Adrenal gland (tissue), 12 donors: Measurements from ENCODE around the gene PTPRF. TPM values are rescaled to one million over a fixed set of nuclear protein-coding genes. Genes with fewer than 3 reads are reported as not detected.
"Not testable (repeated sequence)": the region's sequence is repeated elsewhere in the genome, so short reads cannot be mapped to it uniquely, and the experiment has no call there.

Source experiments
- DNase-seq, 7 donors: peaks; one replicate each; pipeline ENCODE4 v3.0.0-alpha.2; 2019 to 2020
- H3K27ac ChIP-seq, 5 donors: fragments of 200-600 bp; sonication (generic) in 4 of 5; 1 replicate in 3 of 5; 2 replicates in 2 of 5; pipeline versions ENCODE4 v1.5.1 to v1.8.0; 2016 to 2020; ENCODE audit warnings: mild to moderate bottlenecking in 1 of 5
- H3K27me3 ChIP-seq: fragments of 200-600 bp; 2 replicates; pipeline ENCODE4 v1.8.0; 2021
- H3K36me3 ChIP-seq, 2 donors: fragments of 200-600 bp; replicated peaks in 1 of 2; 1 replicate in 1 of 2; 2 replicates in 1 of 2; pipeline versions ENCODE4 v1.5.1 to v1.8.0; 2018 to 2022
- H3K4me1 ChIP-seq, 2 donors: fragments of 200-600 bp; replicated peaks in 1 of 2; 1 replicate in 1 of 2; 2 replicates in 1 of 2; pipeline versions ENCODE4 v1.5.1 to v1.8.0; 2018 to 2021
- H3K4me3 ChIP-seq, 4 donors: fragments of 200-600 bp; sonication (generic) in 3 of 4; one replicate each; pipeline ENCODE4 v1.5.1; 2016 to 2018
- H3K9me3 ChIP-seq, 3 donors: fragments of 200-600 bp; sonication (generic) in 1 of 3; replicated peaks in 1 of 3; 1 replicate in 2 of 3; 2 replicates in 1 of 3; pipeline versions ENCODE4 v1.5.1 to v1.8.0; 2016 to 2021
- CTCF ChIP-seq, 6 experiments: fragments of 450-650 bp in 4 of 6; fragments of 200-600 bp in 2 of 6; sonication (generic) in 1 of 6; IDR thresholded peaks; 1 replicate in 5 of 6; 2 replicates in 1 of 6; pipeline versions ENCODE4 v1.5.1 to v1.8.0; 2016 to 2021; ENCODE audit warnings: antibody characterized with exemption in 6 of 6, mild to moderate bottlenecking in 2 of 6, moderate library complexity in 1 of 6
- POLR2A ChIP-seq, 2 donors: fragments of 450-650 bp; IDR thresholded peaks; one replicate each; pipeline ENCODE4 v1.6.1; 2017; ENCODE audit warnings: antibody characterized with exemption in 2 of 2, mild to moderate bottlenecking in 2 of 2, moderate library complexity in 1 of 2
- WGBS, 4 donors: extraction: QIAGEN DNeasy Blood & Tissue Kit in 2 of 4; methylation state at CpG; one replicate each; pipeline versions ENCODE4 v1.1.5 to v1.1.7; 2013 to 2017; 5-methylcytosine and 5-hydroxymethylcytosine counted together
- intact Hi-C, 2 donors: fragments of 100-400 bp; cut with DNase I; formaldehyde crosslinking; loops; one replicate each; pipeline versions ENCODE4 v1.14.1 to v1.15.0; 2022 to 2023
- polyA plus RNA-seq, 3 donors: library from polyadenylated mRNA; stranded (reverse); fragments of 200-250 nt in 2 of 3; fragments of 350-450 nt in 1 of 3; fragmentation: Illumina TruSeq in 1 of 3; extraction: RNeasy Lipid Tissue Mini Kit (QIAGEN cat#74804) in 1 of 3; gene quantifications; one replicate each; pipeline ENCODE4 v1.2.3, GENCODE V29; 2013 to 2014
- total RNA-seq, 9 donors: library from RNA; depleted of rRNA in 4 of 9; stranded (reverse); fragments of >200 nt in 4 of 9; fragments of 120-200 nt in 1 of 9; fragmentation: NEBNext Ultra II Directional in 1 of 9; extraction: Animal tissue kit (Norgen Biotek cat#: 25700) in 1 of 9; gene quantifications; one replicate each; pipeline versions ENCODE4 v1.1.0 to v1.2.4, GENCODE V29; 2013 to 2023
- donor health status: healthy with polysubstance abuse.
- donor health status: Bipolar disorder and iron deficiency.
- donor health status: DM: yes; HTN: yes; CAD: no.
- donor health status: DM: no; HTN: no; CAD: no.
- donor health status: DM: no; HTN: no; CAD: no.
- donor health status: DM: yes; HTN: yes; CAD: no.

The PTPRF gene
- total and polyA plus RNA-seq, 12 donors, result 9.2 to 92.0 (median 30.1) TPM

- Histone ChIP-seq H3K4me1 (peaks cover 5 to 13% of the 10 kb centered on the region in 2 donors), H3K27ac (peak overlapping the region in 1 of 5 donors; percentile 1), H3K27me3 (no peaks in the 10 kb centered on the region), H3K9me3 (no peaks in the 10 kb centered on the region), H3K4me3 (no peak overlapping the region), H3K36me3 (no peaks in the 10 kb centered on the region)
- DNase-seq, result peak in 1 of 7 donors; percentile 49
- WGBS, 4 donors, result 89 to 91% (median 91%) methylated on average over 6 to 18 of the region's 18 CpGs
- intact Hi-C loops, result no loop called here
- no peak for TF ChIP-seq CTCF (IDR thresholded peaks at IDR 0.05)
- no peak for TF ChIP-seq POLR2A (IDR thresholded peaks at IDR 0.05)
These were observed 17.9 kb downstream of the PTPRF start for GRCh38 chr1:43548285-43549271.

DNA sequence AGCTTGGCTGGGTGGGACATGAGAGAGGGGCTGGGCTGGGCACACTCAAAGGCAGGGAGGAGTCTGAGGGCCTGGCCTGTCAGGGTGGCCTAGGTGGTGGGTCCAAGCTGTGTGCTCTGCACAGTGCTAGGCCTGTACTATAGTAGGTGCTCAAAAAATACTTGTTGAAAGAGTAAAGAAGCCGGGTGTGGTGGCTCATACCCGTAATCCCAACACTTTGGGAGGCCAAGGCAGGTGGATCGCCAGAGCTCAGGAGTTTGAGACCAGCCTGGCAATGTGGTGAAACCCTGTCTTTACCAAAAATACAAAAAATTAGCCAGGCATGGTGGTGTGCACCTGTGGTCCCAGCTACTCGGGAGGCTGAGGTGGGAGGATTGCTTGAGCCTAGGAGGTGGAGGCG is 18.7 kb downstream of the PTPRF start:
- not testable (repeated sequence) for H3K27ac ChIP-seq
- H3K4me1 ChIP-seq, result peaks cover 5 to 13% of the 10 kb centered on the region in 2 donors

DNA sequence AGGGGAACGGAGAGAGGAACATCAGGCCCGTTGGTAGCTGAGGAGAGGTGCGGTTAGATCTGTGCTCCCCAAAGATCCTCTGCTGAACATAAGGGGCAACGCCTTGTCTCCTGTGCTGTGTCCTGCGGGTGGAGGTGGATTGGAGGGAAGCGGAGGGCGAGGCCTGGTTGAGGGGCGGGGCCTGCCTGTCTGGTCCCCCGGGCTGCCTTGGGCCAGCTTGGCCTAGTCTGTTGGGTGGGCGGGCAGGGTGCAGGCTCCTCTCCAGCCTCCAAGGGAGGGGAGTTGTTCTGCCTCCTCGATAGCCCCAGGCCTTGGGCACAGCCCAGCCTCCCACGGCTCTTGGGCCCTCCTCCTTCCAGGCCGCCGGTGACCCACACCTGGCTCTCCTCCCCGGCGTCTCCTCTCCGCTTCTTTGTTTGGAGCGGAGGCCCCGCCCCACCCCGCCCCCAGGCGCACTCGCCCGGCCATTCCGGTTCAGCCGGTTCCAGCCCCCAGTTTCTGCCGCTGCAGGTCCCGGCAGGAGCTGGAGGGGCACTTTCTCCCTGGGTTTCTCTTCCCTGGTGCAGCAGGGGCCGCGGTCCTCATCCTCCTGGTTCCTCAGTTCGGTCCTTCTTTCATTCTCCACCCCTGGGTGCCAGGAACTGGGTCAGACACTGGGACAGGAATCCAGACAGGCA is 19.4 kb downstream of the PTPRF start:
- TF ChIP-seq POLR2A (IDR thresholded peaks at IDR 0.05), result no peak
- TF ChIP-seq CTCF (IDR thresholded peaks at IDR 0.05), result no peak
- no peaks in the 10 kb centered on the region for H3K9me3 ChIP-seq
- H3K27ac ChIP-seq, result peak overlapping the region in 2 of 5 donors; percentile 26 to 35
- peaks cover 5 to 13% of the 10 kb centered on the region in 2 donors for H3K4me1 ChIP-seq
- H3K4me3 ChIP-seq, result peak overlapping the region in 2 of 4 donors; percentile 31 to 34
- WGBS, 4 donors, result 44 to 66% (median 46%) methylated on average over 17 to 30 of the region's 30 CpGs
- no peaks in the 10 kb centered on the region for H3K36me3 ChIP-seq
- no peaks in the 10 kb centered on the region for H3K27me3 ChIP-seq
- intact Hi-C loops, result no loop called here
- DNase-seq, result peak in 4 of 7 donors; percentile 39 to 62 (median 43)

More for the DNA sequence above, 18.7 kb downstream of the PTPRF start:
- H3K36me3 ChIP-seq, DNase-seq, H3K27me3 ChIP-seq, H3K9me3 ChIP-seq, intact Hi-C loops, H3K4me3 ChIP-seq: not testable (repeated sequence)
- 94 to 97% (median 96%) methylated on average over 5 of the region's 5 CpGs for WGBS, 4 donors

DNA sequence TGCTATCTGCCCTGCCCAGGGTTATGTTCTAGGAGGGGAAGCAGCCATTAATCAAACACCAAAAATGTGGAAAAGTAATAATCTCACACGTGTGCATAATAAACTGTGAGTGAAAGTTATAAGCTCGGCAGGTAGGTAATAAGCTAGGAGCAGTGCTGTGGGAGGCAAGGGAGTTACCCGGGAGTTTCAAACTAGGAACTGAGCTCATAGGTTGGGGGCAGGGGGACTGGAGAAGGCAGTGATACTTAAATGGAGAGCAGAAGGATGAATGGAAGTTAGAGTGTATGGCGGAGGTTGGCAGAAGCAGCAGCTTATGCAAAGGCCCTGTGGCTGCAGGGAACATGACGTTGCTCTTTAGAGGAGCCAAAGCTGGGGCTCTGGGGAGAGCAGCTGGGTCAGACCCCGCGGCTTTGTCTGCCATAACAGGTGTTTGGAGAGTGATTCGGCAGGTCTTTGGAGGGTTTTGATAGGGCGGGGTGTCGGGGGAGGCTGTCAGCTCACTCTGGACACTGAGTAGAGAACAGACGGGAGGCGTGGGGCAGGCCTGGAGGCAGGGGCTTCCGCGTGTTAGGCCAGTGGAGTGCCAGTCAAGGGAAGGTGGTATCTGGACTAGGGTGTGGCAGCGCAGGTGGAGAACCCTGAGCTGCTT is 20.0 kb downstream of the PTPRF start:
- Histone ChIP-seq H3K4me1 (peaks cover 5 to 7% of the 10 kb centered on the region in 2 donors), H3K27ac (peak overlapping the region in 2 of 5 donors; percentile 6 to 26), H3K4me3 (peak overlapping the region in 2 of 4 donors; percentile 31 to 34), H3K36me3 (no peaks in the 10 kb centered on the region), H3K9me3 (no peaks in the 10 kb centered on the region), H3K27me3 (no peaks in the 10 kb centered on the region)
- no peak for DNase-seq
- intact Hi-C loops, result no loop called here
- no peak for TF ChIP-seq CTCF (IDR thresholded peaks at IDR 0.05)
- no peak for TF ChIP-seq POLR2A (IDR thresholded peaks at IDR 0.05)
- WGBS, 4 donors, result 87 to 91% (median 88%) methylated on average over 15 of the region's 15 CpGs
